ENCODE data around the gene NXPH4. TPM values are rescaled to one million over a fixed set of nuclear protein-coding genes. Genes with fewer than 3 reads are reported as not detected.
A peak's percentile ranks its signal among the peaks of the same experiment; 100 is the strongest.

Gene NXPH4
- total RNA-seq, 2 donors from 2014 or later, result 0.81 TPM; not detected in 1

- no peak for TF ChIP-seq CTCF (IDR thresholded peaks at IDR 0.05)
- Histone ChIP-seq H3K27me3 (replicated peaks; ENCODE audit: insufficient read depth) (peaks cover 18% of the 10 kb centered on the region), H3K36me3 (peaks cover 6% of the 10 kb centered on the region), H3K4me3 (peak overlapping the region; percentile 81), H3K9me3 (no peaks in the 10 kb centered on the region), H3K4me1 (ENCODE audit: control insufficient read depth in 1 of 2, low read depth in 2 of 2) (peaks cover 28 to 56% of the 10 kb centered on the region in 2 donors), H3K27ac (no peak overlapping the region)
- ATAC-seq (ENCODE audit: insufficient number of reproducible peaks, low FRiP score, low read depth), result no peak
- no peak for DNase-seq (ENCODE audit: low spot score)
Observed at GRCh38 chr12:57237932-57238853, 21.6 kb downstream of the NXPH4 start.

GRCh38 chr12:57238854-57239554 is 22.4 kb downstream of the NXPH4 start:
- peak; percentile 100 for TF ChIP-seq CTCF (IDR thresholded peaks at IDR 0.05)
- Histone ChIP-seq H3K4me1 (ENCODE audit: control insufficient read depth in 1 of 2, low read depth in 2 of 2) (peaks cover 33 to 63% of the 10 kb centered on the region in 2 donors), H3K9me3 (no peaks in the 10 kb centered on the region), H3K4me3 (peak overlapping the region; percentile 81), H3K27ac (no peak overlapping the region), H3K27me3 (replicated peaks; ENCODE audit: insufficient read depth) (peaks cover 18% of the 10 kb centered on the region), H3K36me3 (no peaks in the 10 kb centered on the region)
- ATAC-seq (ENCODE audit: insufficient number of reproducible peaks, low FRiP score, low read depth) (peak; percentile 61), DNase-seq (ENCODE audit: low spot score) (peak; percentile 47)

GRCh38 chr12:57239587-57240065 is 23.0 kb downstream of the NXPH4 start:
- no peaks in the 10 kb centered on the region for H3K36me3 ChIP-seq
- peaks cover 33 to 63% of the 10 kb centered on the region in 2 donors for H3K4me1 ChIP-seq (ENCODE audit: control insufficient read depth in 1 of 2, low read depth in 2 of 2)
- no peak for DNase-seq (ENCODE audit: low spot score)
- H3K27ac ChIP-seq, result no peak overlapping the region
- H3K9me3 ChIP-seq, result no peaks in the 10 kb centered on the region
- no peak for TF ChIP-seq CTCF (IDR thresholded peaks at IDR 0.05)
- ATAC-seq (ENCODE audit: insufficient number of reproducible peaks, low FRiP score, low read depth), result no peak
- peak overlapping the region; percentile 81 for H3K4me3 ChIP-seq
- peaks cover 18% of the 10 kb centered on the region for H3K27me3 ChIP-seq (replicated peaks; ENCODE audit: insufficient read depth)

- Histone ChIP-seq H3K4me1 (ENCODE audit: control insufficient read depth in 1 of 2, low read depth in 2 of 2) (peaks cover 33 to 63% of the 10 kb centered on the region in 2 donors), H3K9me3 (no peaks in the 10 kb centered on the region), H3K4me3 (peak overlapping the region; percentile 81), H3K27ac (no peak overlapping the region), H3K36me3 (no peaks in the 10 kb centered on the region), H3K27me3 (replicated peaks; ENCODE audit: insufficient read depth) (peaks cover 18% of the 10 kb centered on the region)
- TF ChIP-seq CTCF (IDR thresholded peaks at IDR 0.05), result no peak
- DNase-seq (ENCODE audit: low spot score) (no peak), ATAC-seq (ENCODE audit: insufficient number of reproducible peaks, low FRiP score, low read depth) (no peak)
Observed at GRCh38 chr12:57240066-57240921, 23.7 kb downstream of the NXPH4 start.
